ENCODE data around the gene ANKMY1. TPM values are rescaled to one million over a fixed set of nuclear protein-coding genes. Genes with fewer than 3 reads are reported as not detected.

ANKMY1 gene
- total RNA-seq, 4 donors from 2014 or later, result 8.2 to 23.8 (median 17.1) TPM

- DNase-seq, result no peak
- Histone ChIP-seq H3K36me3 (peaks cover 0 to 7% (median 0%) of the 10 kb centered on the region in 3 donors), H3K4me1 (peaks cover 66 to 95% (median 70%) of the 10 kb centered on the region in 3 donors), H3K27ac (peak overlapping the region; percentile 79 to 99 (median 94)), H3K4me3 (peak overlapping the region in 2 of 4 donors; percentile 73 to 90), H3K27me3 (peaks cover 0 to 38% (median 0%) of the 10 kb centered on the region in 4 donors), H3K9me3 (no peaks in the 10 kb centered on the region)
- 30 to 63% methylated on average over 5 to 9 of the region's 25 CpGs for WGBS, 2 donors
- TF ChIP-seq CTCF (IDR thresholded peaks at IDR 0.05), result no peak
- no peak for TF ChIP-seq POLR2A (IDR thresholded peaks at IDR 0.05)
- intact Hi-C loops (cut with DNase I), result no loop called here
Measured at GRCh38 chr2:240438810-240439697, 118.7 kb downstream of the ANKMY1 start.

GRCh38 chr2:240437861-240438809 lies 119.7 kb downstream of the ANKMY1 start:
- Histone ChIP-seq H3K4me1 (peaks cover 65 to 95% (median 69%) of the 10 kb centered on the region in 3 donors), H3K27ac (peak overlapping the region; percentile 79 to 99 (median 94)), H3K9me3 (no peaks in the 10 kb centered on the region), H3K36me3 (peaks cover 0 to 7% (median 0%) of the 10 kb centered on the region in 3 donors), H3K4me3 (peak overlapping the region; percentile 63 to 90 (median 72)), H3K27me3 (peaks cover 0 to 39% (median 0%) of the 10 kb centered on the region in 4 donors)
- no peak for DNase-seq
- intact Hi-C loops (cut with DNase I), result loop anchor here (2.0 kb wide), 1 partner anchor 205 kb away; no protein-coding TSS in a partner anchor
- WGBS, 2 donors, result 26 to 54% methylated on average over 5 to 9 of the region's 24 CpGs
- TF ChIP-seq CTCF (IDR thresholded peaks at IDR 0.05), result peak; percentile 86 to 97 (median 93)
- no peak for TF ChIP-seq POLR2A (IDR thresholded peaks at IDR 0.05)

GRCh38 chr2:240437551-240437860 lies 120.3 kb downstream of the ANKMY1 start:
- H3K4me3 ChIP-seq, result peak overlapping the region; percentile 63 to 90 (median 72)
- peak overlapping the region; percentile 93 to 99 (median 98) for H3K27ac ChIP-seq
- H3K36me3 ChIP-seq, result peaks cover 0 to 7% (median 0%) of the 10 kb centered on the region in 3 donors
- TF ChIP-seq CTCF (IDR thresholded peaks at IDR 0.05) (no peak), POLR2A (IDR thresholded peaks at IDR 0.05) (no peak)
- H3K27me3 ChIP-seq, result peaks cover 0 to 39% (median 0%) of the 10 kb centered on the region in 4 donors
- intact Hi-C loops (cut with DNase I), result loop anchor here (2.0 kb wide), 1 partner anchor 205 kb away; no protein-coding TSS in a partner anchor
- H3K9me3 ChIP-seq, result no peaks in the 10 kb centered on the region
- no peak for DNase-seq
- H3K4me1 ChIP-seq, result peaks cover 60 to 95% (median 67%) of the 10 kb centered on the region in 3 donors
- 46% methylated on average over 2 of the region's 2 CpGs; no CpG with 5 or more reads in 1 of the 2 donors for WGBS, 2 donors

- H3K4me3 ChIP-seq, result peak overlapping the region; percentile 63 to 90 (median 72)
- H3K27ac ChIP-seq, result peak overlapping the region; percentile 93 to 99 (median 98)
- peaks cover 0 to 7% (median 0%) of the 10 kb centered on the region in 3 donors for H3K36me3 ChIP-seq
- WGBS, 2 donors, result 30 to 40% methylated on average over 2 of the region's 45 CpGs
- H3K4me1 ChIP-seq, result peaks cover 59 to 92% (median 64%) of the 10 kb centered on the region in 3 donors
- H3K9me3 ChIP-seq, result no peaks in the 10 kb centered on the region
- TF ChIP-seq CTCF (IDR thresholded peaks at IDR 0.05) (no peak), POLR2A (IDR thresholded peaks at IDR 0.05) (no peak)
- intact Hi-C loops (cut with DNase I), result loop anchor here (2.0 kb wide), 1 partner anchor 204 kb away; no protein-coding TSS in a partner anchor
- peaks cover 0 to 39% (median 0%) of the 10 kb centered on the region in 4 donors for H3K27me3 ChIP-seq
- DNase-seq, result no peak
Measured at GRCh38 chr2:240436683-240437550, 120.9 kb downstream of the ANKMY1 start.
